ENCODE results near the gene TAF1. TPM values are rescaled to one million over a fixed set of nuclear protein-coding genes. Genes with fewer than 3 reads are reported as not detected.

The TAF1 gene
- polyA plus RNA-seq, 1 donor (not counting 4 experiments of a cell fraction or from before 2014, with no cell fraction given) = 13.3 TPM

DNA sequence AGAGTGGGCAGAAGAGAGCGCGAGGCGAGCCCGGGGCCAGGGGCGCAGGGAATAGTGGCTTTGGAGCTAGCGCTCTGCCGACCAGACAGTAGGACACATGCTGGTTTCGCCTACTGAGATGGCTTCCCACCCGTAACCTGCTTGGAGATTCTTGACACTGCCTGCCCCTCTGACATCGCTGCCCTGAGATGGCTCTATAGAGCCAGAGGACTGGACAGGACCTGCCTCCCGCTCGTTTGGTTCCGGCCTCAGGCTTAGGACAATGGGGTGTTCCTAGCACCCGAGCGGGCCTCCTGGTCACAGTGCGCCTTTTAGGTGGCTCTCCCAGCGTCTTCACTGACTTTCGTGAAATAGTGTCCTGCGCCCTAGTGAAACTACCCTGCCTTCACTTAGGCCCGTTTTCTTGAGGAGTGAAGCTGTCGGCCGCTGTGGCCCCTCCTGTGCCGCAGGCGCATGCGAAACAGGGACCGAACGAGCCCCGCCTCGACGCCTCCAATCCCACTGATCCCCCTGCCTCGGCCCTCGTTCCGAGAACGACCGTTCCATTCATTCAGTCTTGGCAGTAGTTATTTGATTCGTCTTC lies 608 bp downstream of the TAF1 start:
- peaks cover 35% of the 10 kb centered on the region for H3K79me2 ChIP-seq (ENCODE audit: control insufficient read depth, insufficient read depth, low read length)
- dilution Hi-C loops (cut with MboI; ENCODE audit: extremely low pct_ligation_motif_present, low sequenced_read_pairs) = no loop called here
- no peak for TF ChIP-seq EZH2 (IDR thresholded peaks at IDR 0.05; ENCODE audit: low read length)
- TF ChIP-seq, protein P1, sequence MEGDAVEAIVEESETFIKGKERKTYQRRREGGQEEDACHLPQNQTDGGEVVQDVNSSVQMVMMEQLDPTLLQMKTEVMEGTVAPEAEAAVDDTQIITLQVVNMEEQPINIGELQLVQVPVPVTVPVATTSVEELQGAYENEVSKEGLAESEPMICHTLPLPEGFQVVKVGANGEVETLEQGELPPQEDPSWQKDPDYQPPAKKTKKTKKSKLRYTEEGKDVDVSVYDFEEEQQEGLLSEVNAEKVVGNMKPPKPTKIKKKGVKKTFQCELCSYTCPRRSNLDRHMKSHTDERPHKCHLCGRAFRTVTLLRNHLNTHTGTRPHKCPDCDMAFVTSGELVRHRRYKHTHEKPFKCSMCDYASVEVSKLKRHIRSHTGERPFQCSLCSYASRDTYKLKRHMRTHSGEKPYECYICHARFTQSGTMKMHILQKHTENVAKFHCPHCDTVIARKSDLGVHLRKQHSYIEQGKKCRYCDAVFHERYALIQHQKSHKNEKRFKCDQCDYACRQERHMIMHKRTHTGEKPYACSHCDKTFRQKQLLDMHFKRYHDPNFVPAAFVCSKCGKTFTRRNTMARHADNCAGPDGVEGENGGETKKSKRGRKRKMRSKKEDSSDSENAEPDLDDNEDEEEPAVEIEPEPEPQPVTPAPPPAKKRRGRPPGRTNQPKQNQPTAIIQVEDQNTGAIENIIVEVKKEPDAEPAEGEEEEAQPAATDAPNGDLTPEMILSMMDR (optimal IDR thresholded peaks at IDR 0.05 in 1 of 3, IDR thresholded peaks at IDR 0.05 in 1 of 3, conservative IDR thresholded peaks at IDR 0.05 in 1 of 3; ENCODE audit: extremely low read depth in 1 of 3, insufficient read depth in 2 of 3, low read length in 3 of 3) = no peak

DNA sequence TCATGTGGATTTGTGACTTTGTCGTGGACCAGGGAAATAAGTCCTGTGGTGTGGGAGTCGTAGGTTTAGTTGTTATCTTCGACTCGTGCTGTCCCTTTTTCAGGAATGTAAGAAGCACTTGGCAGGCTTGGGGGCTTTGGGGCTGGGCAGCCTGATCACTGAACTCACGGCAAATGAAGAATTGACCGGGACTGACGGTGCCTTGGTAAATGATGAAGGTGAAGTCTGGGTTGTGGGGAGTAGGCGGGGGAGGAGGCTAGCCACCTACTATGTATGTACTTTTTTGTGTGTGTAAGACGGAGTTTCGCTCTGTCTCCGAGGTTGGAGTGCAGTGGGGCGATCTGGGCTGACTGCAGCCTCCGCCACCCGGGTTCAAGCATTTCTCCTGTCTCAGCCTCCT lies 1.2 kb downstream of the TAF1 start:
- Histone ChIP-seq H3K9ac (ENCODE audit: control insufficient read depth, extremely low read depth, insufficient read depth, low read length) (peak overlapping the region; percentile 92), H3K27ac (ENCODE audit: control insufficient read depth, insufficient read depth, low read length) (peak overlapping the region; percentile 88), H3K9me1 (ENCODE audit: control insufficient read depth, extremely low read depth, insufficient read depth, low read length) (no peaks in the 10 kb centered on the region), H2AFZ (ENCODE audit: control insufficient read depth, low read length) (no peak overlapping the region), H3K4me2 (ENCODE audit: control insufficient read depth, extremely low read depth, insufficient read depth, low read depth, low read length) (peak overlapping the region; percentile 85), H3K4me3 (ENCODE audit: control insufficient read depth in 2 of 3, extremely low read depth in 1 of 3, insufficient read depth in 2 of 3, low read depth in 1 of 3, low read length in 3 of 3) (peak overlapping the region; percentile 61 to 84 (median 78)), H3K27me3 (ENCODE audit: control insufficient read depth, extremely low read depth, insufficient read depth, low read length) (no peaks in the 10 kb centered on the region), H3K36me3 (ENCODE audit: control insufficient read depth in 2 of 2, extremely low read depth in 1 of 2, insufficient read depth in 2 of 2, low read length in 2 of 2) (peaks cover 3 to 6% of the 10 kb centered on the region in 2 experiments), H3K79me2 (ENCODE audit: control insufficient read depth, insufficient read depth, low read length) (peaks cover 38% of the 10 kb centered on the region), H3K9me3 (ENCODE audit: control insufficient read depth, low read depth, low read length) (no peaks in the 10 kb centered on the region), H4K20me1 (ENCODE audit: control insufficient read depth, extremely low read depth, insufficient read depth, low read length) (no peaks in the 10 kb centered on the region), H3K4me1 (ENCODE audit: control insufficient read depth, extremely low read depth, insufficient read depth, low read length) (no peaks in the 10 kb centered on the region)
- TF ChIP-seq EZH2 (IDR thresholded peaks at IDR 0.05; ENCODE audit: low read length) = no peak
- TF ChIP-seq, protein P1 (optimal IDR thresholded peaks at IDR 0.05 in 1 of 3, IDR thresholded peaks at IDR 0.05 in 1 of 3, conservative IDR thresholded peaks at IDR 0.05 in 1 of 3; ENCODE audit: extremely low read depth in 1 of 3, insufficient read depth in 2 of 3, low read length in 3 of 3) = no peak
- DNase-seq (ENCODE audit: low read depth, low spot score) (no peak), FAIRE-seq (no peak)
- dilution Hi-C loops (cut with MboI; ENCODE audit: extremely low pct_ligation_motif_present, low sequenced_read_pairs) = no loop called here

More for the DNA sequence above, 608 bp downstream of the TAF1 start:
- H3K27ac ChIP-seq (ENCODE audit: control insufficient read depth, insufficient read depth, low read length) = peak overlapping the region; percentile 88
- H3K9ac ChIP-seq (ENCODE audit: control insufficient read depth, extremely low read depth, insufficient read depth, low read length) = peak overlapping the region; percentile 92
- no peak for DNase-seq (ENCODE audit: low read depth, low spot score)
- no peaks in the 10 kb centered on the region for H3K4me1 ChIP-seq (ENCODE audit: control insufficient read depth, extremely low read depth, insufficient read depth, low read length)
- H3K4me2 ChIP-seq (ENCODE audit: control insufficient read depth, extremely low read depth, insufficient read depth, low read depth, low read length) = peak overlapping the region; percentile 85
- H2AFZ ChIP-seq (ENCODE audit: control insufficient read depth, low read length) = peak overlapping the region; percentile 70
- no peaks in the 10 kb centered on the region for H3K27me3 ChIP-seq (ENCODE audit: control insufficient read depth, extremely low read depth, insufficient read depth, low read length)
- H3K9me1 ChIP-seq (ENCODE audit: control insufficient read depth, extremely low read depth, insufficient read depth, low read length) = no peaks in the 10 kb centered on the region
- no peaks in the 10 kb centered on the region for H3K9me3 ChIP-seq (ENCODE audit: control insufficient read depth, low read depth, low read length)
- peak overlapping the region; percentile 61 to 84 (median 78) for H3K4me3 ChIP-seq (ENCODE audit: control insufficient read depth in 2 of 3, extremely low read depth in 1 of 3, insufficient read depth in 2 of 3, low read depth in 1 of 3, low read length in 3 of 3)
- no peak for FAIRE-seq
- H4K20me1 ChIP-seq (ENCODE audit: control insufficient read depth, extremely low read depth, insufficient read depth, low read length) = no peaks in the 10 kb centered on the region
- H3K36me3 ChIP-seq (ENCODE audit: control insufficient read depth in 2 of 2, extremely low read depth in 1 of 2, insufficient read depth in 2 of 2, low read length in 2 of 2) = peaks cover 3% of the 10 kb centered on the region in 2 experiments
